HTERT RPE-1 (cell line): Measurements from ENCODE around the gene CTNND2.
"Not testable (repeated sequence)": the region's sequence is repeated elsewhere in the genome, so short reads cannot be mapped to it uniquely, and the experiment has no call there.

ENCODE experiments used
- in situ Hi-C: fragments of 300-500 bp; cut with MboI; formaldehyde crosslinking; loops from 4 replicates; pipeline ENCODE4 v1.14.3; 2020; ENCODE audit warnings: low sequenced_read_pairs

CTNND2 gene

GRCh38 chr5:11334404-11334803 lies 569.8 kb downstream of the CTNND2 start:
- in situ Hi-C loops = no loop called here

DNA sequence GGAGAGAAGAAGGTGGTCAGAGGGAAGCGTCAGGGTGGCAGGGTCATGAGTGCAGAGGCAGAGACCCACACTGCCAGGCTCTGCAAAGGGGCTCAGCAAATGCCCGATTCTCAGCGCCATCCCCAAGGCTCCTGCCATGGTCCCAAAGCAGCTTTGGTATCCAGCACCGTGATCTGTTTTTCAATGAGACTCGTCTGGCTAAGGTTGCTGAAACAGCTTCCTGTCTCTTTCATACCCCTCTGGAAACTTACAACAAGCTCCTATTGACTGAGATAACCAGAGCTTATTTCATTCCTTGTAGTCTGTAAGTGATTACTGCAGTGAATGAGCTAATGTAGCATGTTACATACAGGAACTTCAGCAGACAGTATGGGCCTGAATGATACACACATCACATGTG lies 574.6 kb downstream of the CTNND2 start:
- in situ Hi-C loops = no loop called here

DNA sequence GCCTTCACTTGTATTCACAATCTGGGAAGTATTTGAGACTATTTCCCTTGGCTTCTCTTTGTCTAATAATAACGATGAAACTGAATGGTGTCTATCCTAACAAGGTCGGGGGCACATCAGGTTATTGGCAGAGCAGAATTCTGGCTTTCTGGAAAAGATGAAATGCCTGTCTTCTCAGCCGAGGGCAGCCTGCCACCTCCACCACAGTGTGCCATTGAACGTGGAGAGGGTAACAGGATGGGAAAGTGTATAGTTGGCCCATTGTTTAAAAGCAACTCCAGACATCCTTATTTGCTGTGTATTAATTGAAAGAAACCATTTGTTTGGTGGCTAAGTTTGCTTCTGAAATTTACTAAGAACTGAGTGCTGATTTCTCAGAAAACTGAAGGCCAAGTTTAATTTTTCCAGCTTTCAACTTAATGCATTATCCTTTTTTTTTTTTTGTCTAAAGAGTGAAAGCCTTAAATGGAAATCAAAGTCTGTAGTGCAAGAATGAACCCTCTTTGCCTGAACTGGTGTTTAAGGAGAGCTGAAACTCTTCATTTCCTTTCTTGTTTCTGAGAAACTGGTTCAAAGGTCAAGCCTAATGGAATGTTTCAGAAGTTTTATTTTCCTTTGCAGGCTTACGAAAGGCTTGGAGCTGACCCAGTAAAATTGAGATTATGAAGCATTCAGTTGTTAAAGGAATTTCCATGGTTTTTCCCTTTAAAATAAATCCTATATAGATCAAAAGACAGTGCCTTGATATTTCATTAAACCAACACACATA lies 579.5 kb downstream of the CTNND2 start:
- in situ Hi-C loops = no loop called here

- in situ Hi-C loops = no loop called here
Observed at GRCh38 chr5:11323761-11324160, 580.5 kb downstream of the CTNND2 start.

DNA sequence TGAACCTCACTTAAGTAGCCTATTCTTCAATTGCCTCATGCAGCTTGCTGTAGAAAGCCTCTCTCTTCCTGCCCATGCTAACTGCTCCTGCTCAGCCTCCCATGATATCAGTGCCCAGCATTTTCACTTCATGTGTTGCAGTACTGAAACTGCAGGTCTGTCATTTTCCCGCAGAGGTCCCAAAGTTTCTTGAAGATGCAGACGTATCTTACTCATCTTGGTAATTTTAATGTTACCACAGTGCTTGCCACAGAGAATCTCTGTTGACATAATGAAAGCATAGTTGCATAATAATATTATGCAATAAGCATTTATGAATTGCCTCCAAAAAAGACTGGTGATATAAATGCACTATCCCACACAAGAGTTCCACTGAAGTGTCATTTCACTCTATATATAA lies 582.1 kb downstream of the CTNND2 start:
- in situ Hi-C loops = no loop called here

DNA sequence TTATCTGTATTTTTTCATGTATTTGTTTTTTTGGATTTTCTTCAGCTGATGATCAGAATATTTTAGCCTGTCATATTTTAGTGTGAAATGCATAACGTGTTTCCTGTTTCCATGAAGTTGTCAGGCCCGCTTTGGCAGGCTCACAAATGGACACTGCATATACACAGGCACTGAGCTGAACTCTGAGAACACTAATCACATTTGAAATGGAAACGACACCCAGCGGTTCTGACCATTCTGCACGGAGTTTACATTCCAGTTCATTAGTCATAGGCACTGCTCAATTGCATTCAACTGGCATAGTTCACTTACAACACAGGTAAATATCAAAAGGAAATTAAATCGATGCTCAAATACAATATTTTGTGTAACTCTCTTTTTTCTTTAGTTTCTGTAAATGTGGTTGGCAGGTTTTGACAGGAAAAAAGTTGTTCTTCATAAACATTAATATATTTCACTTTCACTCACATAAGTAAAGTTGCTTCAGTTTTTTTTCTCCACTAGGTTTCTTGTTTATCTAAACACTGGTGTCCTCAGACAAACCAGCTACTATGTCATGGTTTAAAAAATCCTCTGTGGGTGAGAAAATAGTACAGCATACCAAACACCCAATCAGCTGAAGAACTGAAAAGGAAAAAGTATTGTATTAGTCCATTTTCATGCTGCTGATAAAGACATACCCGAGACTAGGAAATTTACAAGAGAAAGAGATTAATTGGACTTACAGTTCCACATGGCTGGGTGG lies 584.2 kb downstream of the CTNND2 start:
- in situ Hi-C loops = no loop called here

DNA sequence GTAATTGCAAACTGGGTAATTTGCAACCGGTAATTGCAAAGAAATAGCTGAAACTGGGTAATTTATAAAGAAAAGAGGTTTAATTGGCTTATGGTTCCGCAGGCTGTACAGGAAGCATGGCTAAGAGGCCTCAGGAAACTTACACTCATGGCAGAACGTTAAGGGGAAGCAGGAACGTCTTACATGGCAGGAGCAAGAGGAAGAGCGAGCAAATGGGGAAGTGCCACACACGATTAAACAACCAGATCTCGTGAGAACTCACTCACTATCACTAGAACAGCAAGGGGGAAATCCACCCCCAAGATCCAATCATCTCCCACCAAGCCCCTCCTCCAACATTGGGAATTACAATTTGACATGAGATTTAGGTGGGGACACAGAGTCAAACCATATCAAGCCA lies 590.6 kb downstream of the CTNND2 start:
- in situ Hi-C loops = not testable (repeated sequence)

GRCh38 chr5:11311731-11312130 lies 592.5 kb downstream of the CTNND2 start:
- in situ Hi-C loops = no loop called here

DNA sequence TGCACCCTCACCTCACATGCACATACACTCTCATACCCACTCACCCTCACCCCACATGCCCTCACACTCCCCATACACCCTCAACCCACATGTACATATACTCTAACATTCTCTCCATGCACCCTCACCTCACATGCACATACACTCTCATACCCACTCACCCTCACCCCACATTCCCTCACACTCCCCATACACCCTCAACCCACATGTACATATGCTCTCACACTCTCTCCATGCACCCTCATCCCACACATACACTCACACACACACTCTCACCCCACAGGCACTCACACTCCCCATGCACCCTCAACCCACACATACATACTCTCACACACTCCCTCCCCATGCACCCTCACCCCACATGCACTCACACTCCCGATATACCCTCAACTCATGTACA lies 593.0 kb downstream of the CTNND2 start:
- in situ Hi-C loops = no loop called here

DNA sequence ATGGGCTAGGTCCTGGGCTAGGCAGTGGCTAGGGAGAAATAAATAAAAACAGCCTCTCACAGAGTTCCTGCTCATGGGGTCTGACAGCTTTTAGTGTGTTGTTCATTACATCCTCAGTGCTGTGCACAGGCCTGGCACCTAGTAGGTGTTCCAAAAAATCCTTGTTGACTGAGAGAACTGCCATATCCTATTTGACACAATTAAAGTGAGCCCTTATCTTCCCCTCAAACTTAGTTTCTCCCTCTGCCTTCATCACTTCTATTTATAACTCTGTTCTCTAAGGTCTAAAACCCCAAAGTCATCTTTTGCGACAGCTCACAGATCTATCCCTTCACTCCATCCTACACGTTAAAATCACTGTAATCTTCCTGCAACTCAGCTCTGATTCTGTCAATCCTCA lies 594.1 kb downstream of the CTNND2 start:
- in situ Hi-C loops = no loop called here

DNA sequence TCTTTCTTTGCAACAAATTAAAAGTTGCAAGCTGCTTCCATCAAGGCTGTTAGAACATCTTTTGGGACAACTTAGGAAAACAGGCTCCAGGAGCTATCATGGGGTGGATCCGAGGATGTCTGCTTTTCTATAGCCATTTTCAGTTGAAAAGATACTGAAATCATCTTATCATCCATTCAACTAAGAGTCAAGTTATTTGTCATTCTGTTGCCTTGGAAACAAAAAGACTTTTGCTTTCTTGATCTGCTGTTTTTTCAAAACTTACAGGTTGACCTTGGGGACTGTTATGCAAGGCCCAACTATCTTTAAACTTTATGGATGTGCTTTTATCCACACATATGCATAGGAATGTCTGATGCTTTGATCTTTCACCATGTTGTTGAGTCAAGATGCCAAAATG lies 597.9 kb downstream of the CTNND2 start:
- in situ Hi-C loops = no loop called here

- in situ Hi-C loops = no loop called here
Observed at GRCh38 chr5:11305245-11305644, 599.0 kb downstream of the CTNND2 start.

GRCh38 chr5:11304641-11305040 lies 599.6 kb downstream of the CTNND2 start:
- in situ Hi-C loops = no loop called here

- in situ Hi-C loops = no loop called here
Observed at GRCh38 chr5:11302663-11303062, 601.6 kb downstream of the CTNND2 start.

- in situ Hi-C loops = no loop called here
Observed at GRCh38 chr5:11301171-11301570, 603.1 kb downstream of the CTNND2 start.

GRCh38 chr5:11300736-11301135 lies 603.5 kb downstream of the CTNND2 start:
- in situ Hi-C loops = no loop called here

DNA sequence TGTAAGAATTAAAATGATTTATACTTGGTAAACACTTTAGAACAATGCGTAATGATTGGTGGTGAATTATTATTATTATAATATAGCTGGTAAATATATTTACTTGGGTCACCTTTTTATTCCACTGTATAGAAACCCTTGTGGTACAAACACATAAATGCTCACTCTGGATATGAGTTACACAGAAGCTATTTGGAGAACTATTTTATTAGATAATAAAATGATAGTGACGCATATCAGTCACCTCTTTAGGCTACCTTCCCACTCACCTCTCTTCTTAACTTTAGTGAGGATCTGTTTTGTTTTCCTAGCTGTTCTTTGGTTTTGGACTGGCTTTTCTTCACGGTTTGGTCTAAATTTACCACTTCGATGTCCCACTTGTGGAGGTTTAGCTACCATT lies 605.4 kb downstream of the CTNND2 start:
- in situ Hi-C loops = no loop called here

DNA sequence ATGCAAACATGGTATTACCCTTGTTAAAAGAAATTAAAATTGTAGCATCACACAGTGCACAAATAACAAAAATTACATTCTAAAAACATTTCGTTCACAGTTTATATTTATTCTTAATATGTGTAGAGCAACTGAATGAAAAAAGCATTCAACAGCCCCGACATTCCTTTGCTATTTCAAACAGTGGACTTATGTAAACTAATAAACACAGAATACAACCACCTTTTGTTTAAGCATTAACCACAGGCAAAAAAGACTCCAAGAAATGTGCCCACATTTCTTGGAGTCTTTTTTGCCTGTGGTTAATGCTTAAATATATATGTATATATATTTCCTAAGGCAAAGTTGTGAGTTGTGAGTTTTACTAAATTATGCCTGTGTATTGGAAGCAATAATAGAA lies 610.7 kb downstream of the CTNND2 start:
- in situ Hi-C loops = no loop called here

DNA sequence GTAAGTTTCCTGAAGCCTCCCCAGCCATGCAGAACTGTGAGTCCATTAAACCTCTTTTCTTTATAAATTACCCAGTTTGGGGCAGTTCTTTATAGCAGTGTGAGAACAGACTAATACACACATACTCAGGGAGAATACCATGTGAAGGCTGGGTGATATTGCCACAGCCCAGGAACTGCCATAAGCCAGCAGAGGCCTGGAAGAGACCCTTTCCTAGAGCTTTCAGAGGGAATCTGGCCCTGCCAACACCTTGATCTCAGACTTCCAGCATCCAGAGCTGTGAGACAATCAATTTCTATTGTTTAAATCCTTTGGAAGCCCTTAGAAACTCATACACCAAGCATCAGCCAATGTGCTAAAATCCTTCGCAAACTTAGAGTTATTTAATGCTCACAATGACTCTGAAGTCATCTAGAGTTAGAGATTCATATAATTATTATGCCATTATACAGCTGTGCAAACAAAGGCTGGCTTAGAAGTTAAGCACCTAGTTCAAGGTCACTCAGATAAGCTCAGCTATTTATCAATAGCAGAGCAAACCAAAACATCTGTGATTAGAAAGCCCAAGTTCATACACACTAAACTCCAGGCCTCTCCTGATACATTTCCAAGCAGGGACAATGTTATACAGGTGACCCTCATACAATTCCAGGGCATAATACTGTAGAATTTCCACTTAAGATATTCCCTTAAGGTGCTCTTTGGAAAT lies 611.4 kb downstream of the CTNND2 start:
- in situ Hi-C loops = no loop called here

- in situ Hi-C loops = no loop called here
Observed at GRCh38 chr5:11289733-11290132, 614.5 kb downstream of the CTNND2 start.

DNA sequence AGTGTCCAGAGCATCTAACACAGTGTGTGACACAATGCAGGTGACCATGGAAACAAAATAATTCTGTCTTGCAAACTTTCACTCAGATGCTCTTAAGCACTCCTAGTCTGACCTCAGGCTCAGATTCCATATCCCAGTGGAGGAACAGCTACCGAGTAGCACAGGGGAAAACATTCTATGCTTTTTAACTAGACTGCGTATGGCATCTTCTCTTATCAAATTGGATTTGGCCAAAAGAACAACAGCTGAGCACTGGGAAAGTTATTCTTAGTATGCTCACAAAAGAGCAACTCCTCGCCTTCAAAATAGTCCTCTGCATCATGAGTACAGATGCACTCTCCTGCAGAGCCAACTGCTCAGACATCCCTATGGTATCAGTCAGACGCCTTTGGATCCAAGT lies 615.0 kb downstream of the CTNND2 start:
- in situ Hi-C loops = no loop called here

- in situ Hi-C loops = no loop called here
Observed at GRCh38 chr5:11281842-11282241, 622.4 kb downstream of the CTNND2 start.
